ENCODE results near the gene EHD4.

Gene EHD4

DNA sequence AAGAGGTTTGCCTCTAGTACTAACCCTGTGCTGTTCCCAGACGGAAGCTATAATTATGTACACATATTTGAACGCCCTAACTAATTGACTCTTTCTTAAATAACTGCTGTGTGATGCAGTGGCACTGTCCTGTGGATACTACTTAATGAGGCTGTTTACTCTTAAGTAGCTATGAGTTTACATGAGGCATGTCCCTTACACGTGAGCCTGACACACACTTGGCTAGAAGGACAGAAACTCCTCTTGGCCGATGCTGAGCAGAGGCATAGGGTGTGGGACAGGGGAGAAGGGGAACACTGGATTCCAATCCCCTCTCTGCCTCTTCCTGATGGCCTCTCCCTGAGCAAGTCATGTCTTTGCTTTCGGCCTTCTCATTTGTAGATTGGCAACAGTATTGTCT is 21.9 kb downstream of the EHD4 start:
- CTCF ChIA-PET, result interaction anchor here (1.1 to 1.6 kb wide), 2 partner anchors 17 to 46 kb away, joined by 3 to 4 read pairs; no protein-coding TSS in a partner anchor
- no peak overlapping the region for H3K4me3 ChIP-seq (ENCODE audit: low read depth, low read length)
- POLR2A ChIA-PET, result no interaction called here

DNA sequence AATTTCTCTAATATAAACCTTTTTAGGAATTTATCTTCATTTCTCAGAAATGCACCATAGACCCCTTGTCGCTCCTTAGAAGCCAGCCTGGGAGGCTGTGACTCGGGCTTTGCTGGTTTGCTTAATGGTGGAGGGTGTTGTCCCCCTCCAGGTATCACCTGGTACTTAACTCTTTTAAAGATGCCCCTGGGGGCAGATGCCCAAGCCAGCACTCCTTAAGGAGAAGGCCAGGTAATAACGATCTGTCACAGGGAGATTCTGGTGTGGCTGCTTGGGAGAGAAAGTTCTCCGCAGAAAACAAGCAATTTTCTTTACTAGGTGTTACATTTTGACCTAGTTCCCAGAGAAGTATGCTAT is 22.3 kb downstream of the EHD4 start:
- peaks cover 3 to 9% of the 10 kb centered on the region in 2 experiments; a peak in 2 of 3 replicates for H3K36me3 ChIP-seq (ENCODE audit: control insufficient read depth in 2 of 2, insufficient read depth in 1 of 2, low read length in 2 of 2)
- TF ChIP-seq, protein P1, sequence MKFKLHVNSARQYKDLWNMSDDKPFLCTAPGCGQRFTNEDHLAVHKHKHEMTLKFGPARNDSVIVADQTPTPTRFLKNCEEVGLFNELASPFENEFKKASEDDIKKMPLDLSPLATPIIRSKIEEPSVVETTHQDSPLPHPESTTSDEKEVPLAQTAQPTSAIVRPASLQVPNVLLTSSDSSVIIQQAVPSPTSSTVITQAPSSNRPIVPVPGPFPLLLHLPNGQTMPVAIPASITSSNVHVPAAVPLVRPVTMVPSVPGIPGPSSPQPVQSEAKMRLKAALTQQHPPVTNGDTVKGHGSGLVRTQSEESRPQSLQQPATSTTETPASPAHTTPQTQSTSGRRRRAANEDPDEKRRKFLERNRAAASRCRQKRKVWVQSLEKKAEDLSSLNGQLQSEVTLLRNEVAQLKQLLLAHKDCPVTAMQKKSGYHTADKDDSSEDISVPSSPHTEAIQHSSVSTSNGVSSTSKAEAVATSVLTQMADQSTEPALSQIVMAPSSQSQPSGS (tag by site-specific recombination; IDR thresholded peaks at IDR 0.05; ENCODE audit: low read depth), result no peak
- TF ChIP-seq SP7 (tag by site-specific recombination; IDR thresholded peaks at IDR 0.05) (no peak), GLIS1 (tag by site-specific recombination; IDR thresholded peaks at IDR 0.05) (no peak), ZNF830 (tag by site-specific recombination; IDR thresholded peaks at IDR 0.05; ENCODE audit: low read depth) (no peak), ZNF37A (tag by site-specific recombination; IDR thresholded peaks at IDR 0.05) (no peak)
- TF ChIP-seq, protein P2, sequence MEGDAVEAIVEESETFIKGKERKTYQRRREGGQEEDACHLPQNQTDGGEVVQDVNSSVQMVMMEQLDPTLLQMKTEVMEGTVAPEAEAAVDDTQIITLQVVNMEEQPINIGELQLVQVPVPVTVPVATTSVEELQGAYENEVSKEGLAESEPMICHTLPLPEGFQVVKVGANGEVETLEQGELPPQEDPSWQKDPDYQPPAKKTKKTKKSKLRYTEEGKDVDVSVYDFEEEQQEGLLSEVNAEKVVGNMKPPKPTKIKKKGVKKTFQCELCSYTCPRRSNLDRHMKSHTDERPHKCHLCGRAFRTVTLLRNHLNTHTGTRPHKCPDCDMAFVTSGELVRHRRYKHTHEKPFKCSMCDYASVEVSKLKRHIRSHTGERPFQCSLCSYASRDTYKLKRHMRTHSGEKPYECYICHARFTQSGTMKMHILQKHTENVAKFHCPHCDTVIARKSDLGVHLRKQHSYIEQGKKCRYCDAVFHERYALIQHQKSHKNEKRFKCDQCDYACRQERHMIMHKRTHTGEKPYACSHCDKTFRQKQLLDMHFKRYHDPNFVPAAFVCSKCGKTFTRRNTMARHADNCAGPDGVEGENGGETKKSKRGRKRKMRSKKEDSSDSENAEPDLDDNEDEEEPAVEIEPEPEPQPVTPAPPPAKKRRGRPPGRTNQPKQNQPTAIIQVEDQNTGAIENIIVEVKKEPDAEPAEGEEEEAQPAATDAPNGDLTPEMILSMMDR (tag by site-specific recombination; IDR thresholded peaks at IDR 0.05), result no peak
- TF ChIP-seq, protein P3, sequence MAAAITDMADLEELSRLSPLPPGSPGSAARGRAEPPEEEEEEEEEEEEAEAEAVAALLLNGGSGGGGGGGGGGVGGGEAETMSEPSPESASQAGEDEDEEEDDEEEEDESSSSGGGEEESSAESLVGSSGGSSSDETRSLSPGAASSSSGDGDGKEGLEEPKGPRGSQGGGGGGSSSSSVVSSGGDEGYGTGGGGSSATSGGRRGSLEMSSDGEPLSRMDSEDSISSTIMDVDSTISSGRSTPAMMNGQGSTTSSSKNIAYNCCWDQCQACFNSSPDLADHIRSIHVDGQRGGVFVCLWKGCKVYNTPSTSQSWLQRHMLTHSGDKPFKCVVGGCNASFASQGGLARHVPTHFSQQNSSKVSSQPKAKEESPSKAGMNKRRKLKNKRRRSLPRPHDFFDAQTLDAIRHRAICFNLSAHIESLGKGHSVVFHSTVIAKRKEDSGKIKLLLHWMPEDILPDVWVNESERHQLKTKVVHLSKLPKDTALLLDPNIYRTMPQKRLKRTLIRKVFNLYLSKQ (tag by site-specific recombination; IDR thresholded peaks at IDR 0.05; ENCODE audit: borderline replicate concordance), result no peak
- TF ChIP-seq, protein P4, sequence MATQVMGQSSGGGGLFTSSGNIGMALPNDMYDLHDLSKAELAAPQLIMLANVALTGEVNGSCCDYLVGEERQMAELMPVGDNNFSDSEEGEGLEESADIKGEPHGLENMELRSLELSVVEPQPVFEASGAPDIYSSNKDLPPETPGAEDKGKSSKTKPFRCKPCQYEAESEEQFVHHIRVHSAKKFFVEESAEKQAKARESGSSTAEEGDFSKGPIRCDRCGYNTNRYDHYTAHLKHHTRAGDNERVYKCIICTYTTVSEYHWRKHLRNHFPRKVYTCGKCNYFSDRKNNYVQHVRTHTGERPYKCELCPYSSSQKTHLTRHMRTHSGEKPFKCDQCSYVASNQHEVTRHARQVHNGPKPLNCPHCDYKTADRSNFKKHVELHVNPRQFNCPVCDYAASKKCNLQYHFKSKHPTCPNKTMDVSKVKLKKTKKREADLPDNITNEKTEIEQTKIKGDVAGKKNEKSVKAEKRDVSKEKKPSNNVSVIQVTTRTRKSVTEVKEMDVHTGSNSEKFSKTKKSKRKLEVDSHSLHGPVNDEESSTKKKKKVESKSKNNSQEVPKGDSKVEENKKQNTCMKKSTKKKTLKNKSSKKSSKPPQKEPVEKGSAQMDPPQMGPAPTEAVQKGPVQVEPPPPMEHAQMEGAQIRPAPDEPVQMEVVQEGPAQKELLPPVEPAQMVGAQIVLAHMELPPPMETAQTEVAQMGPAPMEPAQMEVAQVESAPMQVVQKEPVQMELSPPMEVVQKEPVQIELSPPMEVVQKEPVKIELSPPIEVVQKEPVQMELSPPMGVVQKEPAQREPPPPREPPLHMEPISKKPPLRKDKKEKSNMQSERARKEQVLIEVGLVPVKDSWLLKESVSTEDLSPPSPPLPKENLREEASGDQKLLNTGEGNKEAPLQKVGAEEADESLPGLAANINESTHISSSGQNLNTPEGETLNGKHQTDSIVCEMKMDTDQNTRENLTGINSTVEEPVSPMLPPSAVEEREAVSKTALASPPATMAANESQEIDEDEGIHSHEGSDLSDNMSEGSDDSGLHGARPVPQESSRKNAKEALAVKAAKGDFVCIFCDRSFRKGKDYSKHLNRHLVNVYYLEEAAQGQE (tag by site-specific recombination; IDR thresholded peaks at IDR 0.05), result no peak
- H3K27ac ChIP-seq (ENCODE audit: extremely low read depth, low read depth, low read length), result no peak overlapping the region
- CTCF ChIA-PET, result interaction anchor here (1.1 to 1.6 kb wide), 2 partner anchors 17 to 45 kb away, joined by 3 to 4 read pairs; no protein-coding TSS in a partner anchor
- no peaks in the 10 kb centered on the region for H3K9me3 ChIP-seq (ENCODE audit: control insufficient read depth, insufficient read depth, low read depth, low read length)
- no peaks in the 10 kb centered on the region for H3K4me1 ChIP-seq (ENCODE audit: control insufficient read depth, insufficient read depth, low read length)
- POLR2A ChIA-PET, result no interaction called here
- no peak overlapping the region for H3K4me3 ChIP-seq (ENCODE audit: low read depth, low read length)

More for the DNA sequence above, 21.9 kb downstream of the EHD4 start:
- no peaks in the 10 kb centered on the region for H3K4me1 ChIP-seq (ENCODE audit: control insufficient read depth, insufficient read depth, low read length)
- H3K9me3 ChIP-seq (ENCODE audit: control insufficient read depth, insufficient read depth, low read depth, low read length), result no peaks in the 10 kb centered on the region
- H3K27ac ChIP-seq (ENCODE audit: extremely low read depth, low read depth, low read length), result no peak overlapping the region
- peaks cover 3 to 9% of the 10 kb centered on the region in 2 experiments; a peak in 2 of 3 replicates for H3K36me3 ChIP-seq (ENCODE audit: control insufficient read depth in 2 of 2, insufficient read depth in 1 of 2, low read length in 2 of 2)
- no peak for TF ChIP-seq KLF8 (tag by site-specific recombination; IDR thresholded peaks at IDR 0.05)
- no peak for TF ChIP-seq SETDB1 (IDR thresholded peaks at IDR 0.05; ENCODE audit: insufficient read length, low read length)
- peak; percentile 84 for TF ChIP-seq SP7 (tag by site-specific recombination; IDR thresholded peaks at IDR 0.05)
- TF ChIP-seq, protein P5, sequence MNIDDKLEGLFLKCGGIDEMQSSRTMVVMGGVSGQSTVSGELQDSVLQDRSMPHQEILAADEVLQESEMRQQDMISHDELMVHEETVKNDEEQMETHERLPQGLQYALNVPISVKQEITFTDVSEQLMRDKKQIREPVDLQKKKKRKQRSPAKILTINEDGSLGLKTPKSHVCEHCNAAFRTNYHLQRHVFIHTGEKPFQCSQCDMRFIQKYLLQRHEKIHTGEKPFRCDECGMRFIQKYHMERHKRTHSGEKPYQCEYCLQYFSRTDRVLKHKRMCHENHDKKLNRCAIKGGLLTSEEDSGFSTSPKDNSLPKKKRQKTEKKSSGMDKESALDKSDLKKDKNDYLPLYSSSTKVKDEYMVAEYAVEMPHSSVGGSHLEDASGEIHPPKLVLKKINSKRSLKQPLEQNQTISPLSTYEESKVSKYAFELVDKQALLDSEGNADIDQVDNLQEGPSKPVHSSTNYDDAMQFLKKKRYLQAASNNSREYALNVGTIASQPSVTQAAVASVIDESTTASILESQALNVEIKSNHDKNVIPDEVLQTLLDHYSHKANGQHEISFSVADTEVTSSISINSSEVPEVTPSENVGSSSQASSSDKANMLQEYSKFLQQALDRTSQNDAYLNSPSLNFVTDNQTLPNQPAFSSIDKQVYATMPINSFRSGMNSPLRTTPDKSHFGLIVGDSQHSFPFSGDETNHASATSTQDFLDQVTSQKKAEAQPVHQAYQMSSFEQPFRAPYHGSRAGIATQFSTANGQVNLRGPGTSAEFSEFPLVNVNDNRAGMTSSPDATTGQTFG (tag by site-specific recombination; IDR thresholded peaks at IDR 0.05; ENCODE audit: borderline replicate concordance), result no peak

Measured in HEK293 (cell line).